K562 (cell line): ENCODE measurements around the gene GOLIM4. TPM values are rescaled to one million over a fixed set of nuclear protein-coding genes. Genes with fewer than 3 reads are reported as not detected.

Experiments
- ADNP ChIP-seq: fragments of 200-800 bp; sonication (Bioruptor generic); IDR thresholded peaks from 2 replicates; pipeline ENCODE4 v1.6.1; 2016; ENCODE audit warnings: missing genetic modification characterization, missing compliant biosample characterization
- FOXK1 ChIP-seq: sonication (generic); formaldehyde crosslinking; IDR thresholded peaks from 2 replicates; pipeline ENCODE4 v1.8.0; 2022; ENCODE audit warnings: missing genetic modification reagents, mild to moderate bottlenecking, borderline replicate concordance
- GATAD2B ChIP-seq: fragments of 450-650 bp; IDR thresholded peaks from 2 replicates; pipeline ENCODE4 v1.6.1; 2017; ENCODE audit warnings: mild to moderate bottlenecking, borderline replicate concordance
- HNRNPUL1 ChIP-seq: fragments of 200-400 bp; formaldehyde crosslinking; IDR thresholded peaks from 2 replicates; pipeline ENCODE4 v1.6.1; 2017; ENCODE audit warnings: low read length
- MAFF ChIP-seq: IDR thresholded peaks from 2 replicates; pipeline ENCODE4 v1.6.1; 2012; ENCODE audit warnings: low read length, improper control_type of control experiment
- MBD1 ChIP-seq: fragments of 250-450 bp; sonication (Bioruptor Pico); IDR thresholded peaks from 2 replicates; pipeline ENCODE4 v1.8.0; 2022; ENCODE audit warnings: inconsistent platforms
- MCM7 ChIP-seq, 2 experiments: fragments of 450-650 bp; IDR thresholded peaks; 2 replicates each; pipeline ENCODE4 v1.6.1; 2016 to 2018
- MITF ChIP-seq: IDR thresholded peaks from 2 replicates; pipeline ENCODE4 v1.6.1; 2014; ENCODE audit warnings: antibody characterized with exemption
- MTA1 ChIP-seq: fragments of 450-650 bp; IDR thresholded peaks from 2 replicates; pipeline ENCODE4 v1.6.1; 2017; ENCODE audit warnings: borderline replicate concordance
- NCOA2 ChIP-seq, 2 experiments: fragments of 450-650 bp; IDR thresholded peaks; 2 replicates each; pipeline ENCODE4 v1.6.1; 2018; ENCODE audit warnings: mild to moderate bottlenecking in 2 of 2, moderate library complexity in 1 of 2; ENCODE audit not compliant: partially characterized antibody in 2 of 2
- NFIX ChIP-seq: fragments of 250-450 bp; sonication (Bioruptor Pico); IDR thresholded peaks from 2 replicates; pipeline ENCODE4 v1.4.0; 2020; ENCODE audit warnings: low read depth, mild to moderate bottlenecking, moderate library complexity
- ZBTB7A ChIP-seq: IDR thresholded peaks from 2 replicates; pipeline ENCODE4 v1.6.1; 2011; ENCODE audit warnings: low read depth, mild to moderate bottlenecking, low read length, moderate library complexity, borderline replicate concordance; ENCODE audit not compliant: control insufficient read depth
- ZNF165 ChIP-seq: fragments of 250-450 bp; sonication (Bioruptor Pico); IDR thresholded peaks from 2 replicates; pipeline ENCODE4 v1.4.0; 2020; ENCODE audit warnings: borderline replicate concordance
- ZNF507 ChIP-seq: conservative IDR thresholded peaks from 2 replicates; pipeline ENCODE4 v1.6.1; 2017; ENCODE audit warnings: missing genetic modification characterization, missing compliant biosample characterization
- ZNF592 ChIP-seq: fragments of 450-650 bp; IDR thresholded peaks from 2 replicates; pipeline ENCODE4 v1.6.1; 2017; ENCODE audit warnings: antibody characterized with exemption, mild to moderate bottlenecking
- ZNF785 ChIP-seq: fragments of 250-450 bp; sonication (Bioruptor Pico); IDR thresholded peaks from 2 replicates; pipeline ENCODE4 v1.4.0; 2020; ENCODE audit warnings: mild to moderate bottlenecking
- ZZZ3 ChIP-seq: fragments of 450-650 bp; IDR thresholded peaks from 2 replicates; pipeline ENCODE4 v1.6.1; 2016; ENCODE audit warnings: antibody characterized with exemption, mild to moderate bottlenecking, moderate library complexity
- polyA plus RNA-seq, 8 experiments: library from polyadenylated mRNA; depleted of rRNA in 4 of 8; stranded (reverse) in 5 of 8; unstranded in 3 of 8; fragments of >200 nt; fragmentation: Nextera tagmentation in 2 of 8; fragmentation: Illumina TruSeq in 1 of 8; extraction: Ambion mirVana in 2 of 8; extraction: Trizol in 1 of 8; gene quantifications; 2 replicates each; pipeline versions ENCODE4 v1.2.1 to v1.2.3, GENCODE V29; 2011 to 2014; ENCODE audit warnings: inconsistent platforms in 1 of 8, missing spikeins in 1 of 8
- total RNA-seq, 7 experiments: library from RNA; depleted of rRNA in 6 of 7; stranded (reverse); fragments of >200 nt in 6 of 7; fragmentation: Illumina TruSeq in 2 of 7; extraction: Trizol in 2 of 7; gene quantifications; 2 replicates each; pipeline versions ENCODE4 v1.2.1 to v1.2.3, GENCODE V29; 2011 to 2021; ENCODE audit warnings: low replicate concordance in 1 of 7
- TF ChIP-seq, protein P1 (sequence below): fragments of 450-650 bp; IDR thresholded peaks from 2 replicates; pipeline ENCODE4 v1.6.1; 2017; ENCODE audit warnings: antibody characterized with exemption

GOLIM4 gene
- total and polyA plus RNA-seq, 9 of the 15 experiments (the other 6 are each of a cell fraction or from before 2014, with no cell fraction given) = 9.3 to 39.4 (median 31.0) TPM

DNA sequence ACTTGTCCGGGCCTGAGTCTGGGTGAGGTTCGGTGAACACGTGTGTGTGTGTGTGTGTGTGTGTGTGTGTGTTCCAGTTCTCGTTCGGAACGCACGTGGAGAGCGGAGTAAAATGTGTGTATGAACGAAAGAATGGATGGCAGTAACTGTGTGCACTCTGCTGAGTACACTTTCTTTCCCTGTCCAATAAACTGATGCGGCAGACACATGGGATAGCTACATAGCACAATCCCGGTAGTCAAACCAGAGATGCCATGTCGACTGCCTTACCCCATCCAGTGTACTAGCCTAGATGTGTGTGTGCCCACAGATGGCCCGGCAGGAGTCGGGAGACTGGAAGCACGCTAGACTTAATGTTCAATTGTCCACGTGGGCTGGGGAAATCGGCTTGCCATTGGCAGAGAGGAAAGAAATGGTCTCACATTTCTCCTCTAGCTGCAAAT is 507 bp upstream of the GOLIM4 start (continued):
- TF ChIP-seq NCOA2 (IDR thresholded peaks at IDR 0.05; ENCODE audit: partially characterized antibody in 2 of 2) = no peak
- TF ChIP-seq MITF = 0 out of 2 replicates have a peak, but pooled peaks have one; percentile 5
- TF ChIP-seq, protein P1, sequence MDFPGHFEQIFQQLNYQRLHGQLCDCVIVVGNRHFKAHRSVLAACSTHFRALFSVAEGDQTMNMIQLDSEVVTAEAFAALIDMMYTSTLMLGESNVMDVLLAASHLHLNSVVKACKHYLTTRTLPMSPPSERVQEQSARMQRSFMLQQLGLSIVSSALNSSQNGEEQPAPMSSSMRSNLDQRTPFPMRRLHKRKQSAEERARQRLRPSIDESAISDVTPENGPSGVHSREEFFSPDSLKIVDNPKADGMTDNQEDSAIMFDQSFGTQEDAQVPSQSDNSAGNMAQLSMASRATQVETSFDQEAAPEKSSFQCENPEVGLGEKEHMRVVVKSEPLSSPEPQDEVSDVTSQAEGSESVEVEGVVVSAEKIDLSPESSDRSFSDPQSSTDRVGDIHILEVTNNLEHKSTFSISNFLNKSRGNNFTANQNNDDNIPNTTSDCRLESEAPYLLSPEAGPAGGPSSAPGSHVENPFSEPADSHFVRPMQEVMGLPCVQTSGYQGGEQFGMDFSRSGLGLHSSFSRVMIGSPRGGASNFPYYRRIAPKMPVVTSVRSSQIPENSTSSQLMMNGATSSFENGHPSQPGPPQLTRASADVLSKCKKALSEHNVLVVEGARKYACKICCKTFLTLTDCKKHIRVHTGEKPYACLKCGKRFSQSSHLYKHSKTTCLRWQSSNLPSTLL = no peak
- TF ChIP-seq ZNF165 (CRISPR knock-in tag) = no peak
- TF ChIP-seq ZBTB7A = no peak
- TF ChIP-seq NFIX (CRISPR knock-in tag) = no peak
- no peak for TF ChIP-seq ZNF785
- no peak for TF ChIP-seq ZZZ3
- no peak for TF ChIP-seq HNRNPUL1
- TF ChIP-seq ZNF507 (tag) = no peak
- TF ChIP-seq FOXK1 = 0 out of 2 replicates have a peak, but pooled peaks have one; percentile 43
- no peak for TF ChIP-seq ADNP (tag)
- no peak for TF ChIP-seq MCM7 (IDR thresholded peaks at IDR 0.05)
- no peak; the same call in 1 of the 2 replicates for TF ChIP-seq MTA1
- TF ChIP-seq MAFF = no peak
- no peak for TF ChIP-seq MBD1 (CRISPR knock-in tag)
- TF ChIP-seq ZNF592 = peak; percentile 82
- no peak for TF ChIP-seq GATAD2B
